Measurements from ENCODE around the gene TEX19. TPM values are rescaled to one million over a fixed set of nuclear protein-coding genes. Genes with fewer than 3 reads are reported as not detected.
A peak's percentile ranks its signal among the peaks of the same experiment; 100 is the strongest.

The TEX19 gene
- total and polyA plus RNA-seq, 12 donors = not detected

- peak in 1 of 2 donors; percentile 18 for DNase-seq
These were observed 24.2 kb upstream of the TEX19 start for GRCh38 chr17:82334622-82335394.

GRCh38 chr17:82338858-82339633 is 20.0 kb upstream of the TEX19 start:
- peak; percentile 51 to 84 (median 77) for ATAC-seq
- H3K27ac ChIP-seq = peak overlapping the region in 6 of 10 donors; percentile 5 to 48 (median 40)

More at GRCh38 chr17:82334622-82335394, 24.2 kb upstream of the TEX19 start:
- Histone ChIP-seq H3K4me3 (peak overlapping the region in 9 of 10 donors; percentile 42 to 82 (median 61)), H3K27me3 (peaks cover 0 to 34% (median 15%) of the 10 kb centered on the region in 7 donors), H3K27ac (peak overlapping the region in 9 of 10 donors; percentile 11 to 90 (median 67)), H3K4me1 (peaks cover 19 to 70% (median 58%) of the 10 kb centered on the region in 9 donors), H3K36me3 (no peaks in the 10 kb centered on the region), H3K9me3 (no peaks in the 10 kb centered on the region)
- intact Hi-C loops (cut with DNase I) = no loop called here
- 32 to 49% methylated on average over 16 of the region's 16 CpGs for WGBS, 2 donors
- peak in 4 of 8 donors; percentile 2 to 23 (median 14) for ATAC-seq
- TF ChIP-seq CTCF (IDR thresholded peaks at IDR 0.05) = no peak

GRCh38 chr17:82339634-82340580 is 19.1 kb upstream of the TEX19 start:
- H3K27ac ChIP-seq = peak overlapping the region in 5 of 10 donors; percentile 27 to 48 (median 45)

More at GRCh38 chr17:82338858-82339633, 20.0 kb upstream of the TEX19 start:
- intact Hi-C loops (cut with DNase I) = no loop called here
- Histone ChIP-seq H3K4me1 (peaks cover 10 to 39% (median 30%) of the 10 kb centered on the region in 9 donors), H3K9me3 (no peaks in the 10 kb centered on the region), H3K27me3 (peaks cover 0 to 4% (median 0%) of the 10 kb centered on the region in 7 donors), H3K4me3 (peak overlapping the region in 8 of 10 donors; percentile 8 to 51 (median 45)), H3K36me3 (no peaks in the 10 kb centered on the region)
- DNase-seq = no peak
- 25 to 29% methylated on average over 29 of the region's 29 CpGs for WGBS, 2 donors
- TF ChIP-seq CTCF (IDR thresholded peaks at IDR 0.05) = no peak

More at GRCh38 chr17:82339634-82340580, 19.1 kb upstream of the TEX19 start:
- Histone ChIP-seq H3K4me1 (peaks cover 3 to 30% (median 22%) of the 10 kb centered on the region in 9 donors), H3K36me3 (no peaks in the 10 kb centered on the region), H3K4me3 (peak overlapping the region in 8 of 10 donors; percentile 8 to 51 (median 45)), H3K9me3 (no peaks in the 10 kb centered on the region), H3K27me3 (no peaks in the 10 kb centered on the region)
- intact Hi-C loops (cut with DNase I) = no loop called here
- TF ChIP-seq CTCF (IDR thresholded peaks at IDR 0.05) = no peak
- peak in 3 of 8 donors; percentile 3 to 27 (median 5) for ATAC-seq
- 55 to 57% methylated on average over 10 of the region's 10 CpGs for WGBS, 2 donors
- DNase-seq = no peak

All from heart right ventricle (tissue), 16 donors.